ENCODE results near the gene ANKRD12. TPM values are rescaled to one million over a fixed set of nuclear protein-coding genes. Genes with fewer than 3 reads are reported as not detected.

ANKRD12 gene
- total RNA-seq, 2 experiments from 2014 or later: 65.9 to 66.5 TPM

DNA sequence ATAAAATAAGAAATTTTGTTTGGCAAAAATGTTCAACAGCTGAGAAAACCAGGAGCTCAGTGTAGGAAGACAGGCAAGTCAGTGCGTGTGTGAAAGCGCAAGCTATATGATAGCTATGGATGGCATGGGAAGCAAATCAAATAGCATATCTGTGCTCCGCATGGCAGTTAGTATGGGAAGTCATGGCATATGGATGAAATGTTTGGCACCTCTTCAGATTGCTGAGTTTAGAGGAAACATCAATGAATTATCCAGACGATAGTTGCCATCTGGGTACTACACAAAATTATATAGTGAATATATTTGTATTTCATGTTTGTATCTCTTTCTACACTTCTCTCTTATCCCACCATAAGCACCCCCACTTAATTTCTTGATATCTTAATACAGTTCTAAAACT, 112.1 kb downstream of the ANKRD12 start:
- peaks cover 3% of the 10 kb centered on the region for H3K4me1 ChIP-seq (ENCODE audit: insufficient read depth, low read length, poor library complexity, severe bottlenecking)
- no peak overlapping the region for H3K4me3 ChIP-seq (ENCODE audit: low read depth, low read length, poor library complexity, severe bottlenecking)
- no TSS peak for BruUV-seq (replicated peaks)
- intact Hi-C loops (cut with micrococcal nuclease; ENCODE audit: unreplicated experiment): no loop called here
- H4K20me1 ChIP-seq (ENCODE audit: insufficient read depth, low read length): no peaks in the 10 kb centered on the region
- no peak for DNase-seq (ENCODE audit: low spot score)
- ChIA-PET CTCF (ENCODE audit: unreplicated experiment) (no interaction called here), POLR2A (no interaction called here)
- H2AFZ ChIP-seq (ENCODE audit: low read length): no peak overlapping the region
- H3K79me2 ChIP-seq (ENCODE audit: insufficient read depth, low read depth, low read length): no peaks in the 10 kb centered on the region
- H3K27ac ChIP-seq (ENCODE audit: low read depth, low read length, poor library complexity, severe bottlenecking): no peak overlapping the region
- peaks cover 20% of the 10 kb centered on the region for H3K36me3 ChIP-seq (ENCODE audit: insufficient read depth, low read length)
- no peaks in the 10 kb centered on the region for H3K9me3 ChIP-seq (ENCODE audit: low read length)
- no peaks in the 10 kb centered on the region for H3K9me2 ChIP-seq (ENCODE audit: insufficient read depth, low read length)
- H3K4me2 ChIP-seq (ENCODE audit: low read length): no peak overlapping the region
- TF ChIP-seq EZH2phosphoT487 (IDR thresholded peaks at IDR 0.05; ENCODE audit: borderline replicate concordance, low read depth, low read length): no peak
- TF ChIP-seq, protein P1, sequence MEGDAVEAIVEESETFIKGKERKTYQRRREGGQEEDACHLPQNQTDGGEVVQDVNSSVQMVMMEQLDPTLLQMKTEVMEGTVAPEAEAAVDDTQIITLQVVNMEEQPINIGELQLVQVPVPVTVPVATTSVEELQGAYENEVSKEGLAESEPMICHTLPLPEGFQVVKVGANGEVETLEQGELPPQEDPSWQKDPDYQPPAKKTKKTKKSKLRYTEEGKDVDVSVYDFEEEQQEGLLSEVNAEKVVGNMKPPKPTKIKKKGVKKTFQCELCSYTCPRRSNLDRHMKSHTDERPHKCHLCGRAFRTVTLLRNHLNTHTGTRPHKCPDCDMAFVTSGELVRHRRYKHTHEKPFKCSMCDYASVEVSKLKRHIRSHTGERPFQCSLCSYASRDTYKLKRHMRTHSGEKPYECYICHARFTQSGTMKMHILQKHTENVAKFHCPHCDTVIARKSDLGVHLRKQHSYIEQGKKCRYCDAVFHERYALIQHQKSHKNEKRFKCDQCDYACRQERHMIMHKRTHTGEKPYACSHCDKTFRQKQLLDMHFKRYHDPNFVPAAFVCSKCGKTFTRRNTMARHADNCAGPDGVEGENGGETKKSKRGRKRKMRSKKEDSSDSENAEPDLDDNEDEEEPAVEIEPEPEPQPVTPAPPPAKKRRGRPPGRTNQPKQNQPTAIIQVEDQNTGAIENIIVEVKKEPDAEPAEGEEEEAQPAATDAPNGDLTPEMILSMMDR (conservative IDR thresholded peaks at IDR 0.05; ENCODE audit: low read length): no peak

DNA sequence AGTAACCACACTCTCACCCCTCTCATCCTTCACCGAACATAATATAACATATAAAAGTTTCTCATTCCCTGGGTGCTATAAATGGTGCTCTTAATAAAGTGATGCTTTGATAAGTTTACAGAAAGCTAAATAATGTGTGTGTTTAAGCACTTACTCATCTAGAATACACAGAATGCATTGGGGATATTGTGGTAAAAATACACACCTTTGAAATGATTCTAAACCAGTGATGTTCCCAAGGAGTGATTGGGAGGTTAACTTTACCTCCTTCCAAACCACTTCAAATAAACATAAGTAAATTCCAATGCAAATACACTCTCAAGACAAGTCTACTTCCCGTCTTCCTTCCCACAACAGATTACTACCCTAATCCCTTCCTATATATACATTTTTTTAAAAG, 112.7 kb downstream of the ANKRD12 start:
- H2AFZ ChIP-seq (ENCODE audit: low read length): no peak overlapping the region
- POLR2A ChIA-PET: interaction anchor here (0.5 to 0.8 kb wide), 3 partner anchors 10 to 174 kb away, joined by 3 to 5 read pairs (median 3); no protein-coding TSS in a partner anchor
- no peak for DNase-seq (ENCODE audit: low spot score)

DNA sequence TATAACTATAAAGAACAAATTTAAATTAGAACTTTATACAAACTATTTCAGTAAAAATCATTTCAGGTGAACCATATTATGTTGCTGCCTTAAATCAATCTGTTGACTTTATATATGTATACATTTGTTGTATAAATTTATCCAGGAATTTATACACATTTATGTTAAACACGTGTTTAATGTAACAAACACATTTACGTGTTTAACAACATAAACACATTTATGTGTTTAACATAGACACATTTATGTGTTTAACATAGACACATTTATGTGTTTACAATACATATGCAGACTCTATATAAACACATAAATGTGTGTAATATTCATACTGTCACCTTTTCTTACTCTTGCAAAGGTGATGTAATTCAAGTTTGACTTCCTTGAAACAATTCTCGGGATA, 122.6 kb downstream of the ANKRD12 start:
- H3K4me2 ChIP-seq (ENCODE audit: low read length): no peak overlapping the region
- H3K9me2 ChIP-seq (ENCODE audit: insufficient read depth, low read length): no peaks in the 10 kb centered on the region
- BruUV-seq (replicated peaks): no TSS peak
- H3K79me2 ChIP-seq (ENCODE audit: insufficient read depth, low read depth, low read length): no peaks in the 10 kb centered on the region
- ChIA-PET POLR2A (no interaction called here), CTCF (ENCODE audit: unreplicated experiment) (no interaction called here)
- H2AFZ ChIP-seq (ENCODE audit: low read length): no peak overlapping the region
- H4K20me1 ChIP-seq (ENCODE audit: insufficient read depth, low read length): no peaks in the 10 kb centered on the region
- H3K9me3 ChIP-seq (ENCODE audit: low read length): no peaks in the 10 kb centered on the region
- intact Hi-C loops (cut with micrococcal nuclease; ENCODE audit: unreplicated experiment): no loop called here
- H3K4me3 ChIP-seq (ENCODE audit: low read depth, low read length, poor library complexity, severe bottlenecking): no peak overlapping the region
- DNase-seq (ENCODE audit: low spot score): no peak
- TF ChIP-seq, protein P1 (conservative IDR thresholded peaks at IDR 0.05; ENCODE audit: low read length): no peak
- TF ChIP-seq EZH2phosphoT487 (IDR thresholded peaks at IDR 0.05; ENCODE audit: borderline replicate concordance, low read depth, low read length): no peak
- no peaks in the 10 kb centered on the region for H3K4me1 ChIP-seq (ENCODE audit: insufficient read depth, low read length, poor library complexity, severe bottlenecking)
- no peak overlapping the region for H3K27ac ChIP-seq (ENCODE audit: low read depth, low read length, poor library complexity, severe bottlenecking)
- H3K36me3 ChIP-seq (ENCODE audit: insufficient read depth, low read length): peaks cover 63% of the 10 kb centered on the region

More for the DNA sequence above, 112.7 kb downstream of the ANKRD12 start:
- CTCF ChIA-PET (ENCODE audit: unreplicated experiment): no interaction called here
- H3K4me1 ChIP-seq (ENCODE audit: insufficient read depth, low read length, poor library complexity, severe bottlenecking): no peaks in the 10 kb centered on the region
- no peak overlapping the region for H3K4me2 ChIP-seq (ENCODE audit: low read length)
- H3K4me3 ChIP-seq (ENCODE audit: low read depth, low read length, poor library complexity, severe bottlenecking): no peak overlapping the region
- H4K20me1 ChIP-seq (ENCODE audit: insufficient read depth, low read length): no peaks in the 10 kb centered on the region
- no peak overlapping the region for H3K27ac ChIP-seq (ENCODE audit: low read depth, low read length, poor library complexity, severe bottlenecking)
- TF ChIP-seq, protein P1 (conservative IDR thresholded peaks at IDR 0.05; ENCODE audit: low read length): no peak
- TF ChIP-seq EZH2phosphoT487 (IDR thresholded peaks at IDR 0.05; ENCODE audit: borderline replicate concordance, low read depth, low read length): no peak
- peaks cover 20% of the 10 kb centered on the region for H3K36me3 ChIP-seq (ENCODE audit: insufficient read depth, low read length)
- H3K9me3 ChIP-seq (ENCODE audit: low read length): no peaks in the 10 kb centered on the region
- intact Hi-C loops (cut with micrococcal nuclease; ENCODE audit: unreplicated experiment): no loop called here
- BruUV-seq (replicated peaks): no TSS peak
- no peaks in the 10 kb centered on the region for H3K9me2 ChIP-seq (ENCODE audit: insufficient read depth, low read length)
- no peaks in the 10 kb centered on the region for H3K79me2 ChIP-seq (ENCODE audit: insufficient read depth, low read depth, low read length)
